NCI-H446 (cell line): ENCODE measurements around the gene APCDD1.

ENCODE experiments used
- DNase-seq, 2 experiments: peaks; one replicate each; lab custom pipeline; 2025; lab: John Stamatoyannopoulos, UW

Gene APCDD1

GRCh38 chr18:10453806-10454680, at the start of gene APCDD1:
Gene APCDD1 (plus strand): TSS chr18:10454635. CDS start chr18:10454982, 347 bp downstream.
- DNase-seq: peak in 1 of 2 experiments; percentile 50

- no peak for DNase-seq
Observed at GRCh38 chr18:10405014-10405493, 49.4 kb upstream of the APCDD1 start.

- peak; percentile 21 to 82 for DNase-seq
Observed at GRCh38 chr18:10405816-10406663, 48.4 kb upstream of the APCDD1 start.

GRCh38 chr18:10408131-10408530, 46.3 kb upstream of the APCDD1 start:
- no peak for DNase-seq

- DNase-seq: no peak
Observed at GRCh38 chr18:10409041-10409440, 45.4 kb upstream of the APCDD1 start.

GRCh38 chr18:10410472-10411308, 43.7 kb upstream of the APCDD1 start:
- no peak for DNase-seq

GRCh38 chr18:10412933-10413332, 41.5 kb upstream of the APCDD1 start:
- DNase-seq: no peak

- DNase-seq: no peak
Observed at GRCh38 chr18:10413722-10414121, 40.7 kb upstream of the APCDD1 start.

GRCh38 chr18:10414293-10414842, 40.1 kb upstream of the APCDD1 start:
- DNase-seq: no peak

GRCh38 chr18:10416065-10416464, 38.4 kb upstream of the APCDD1 start:
- no peak for DNase-seq

- DNase-seq: no peak
Observed at GRCh38 chr18:10417191-10417590, 37.2 kb upstream of the APCDD1 start.

GRCh38 chr18:10417664-10418063, 36.8 kb upstream of the APCDD1 start:
- DNase-seq: no peak

GRCh38 chr18:10418836-10419235, 35.6 kb upstream of the APCDD1 start:
- no peak for DNase-seq

GRCh38 chr18:10419420-10420103, 34.9 kb upstream of the APCDD1 start:
- no peak for DNase-seq

GRCh38 chr18:10420561-10421352, 33.7 kb upstream of the APCDD1 start:
- no peak for DNase-seq

- peak in 1 of 2 experiments; percentile 74 for DNase-seq
Observed at GRCh38 chr18:10421859-10422258, 32.6 kb upstream of the APCDD1 start.

- no peak for DNase-seq
Observed at GRCh38 chr18:10422731-10423130, 31.7 kb upstream of the APCDD1 start.

GRCh38 chr18:10424585-10425307, 29.7 kb upstream of the APCDD1 start:
- no peak for DNase-seq

GRCh38 chr18:10430677-10431076, 23.8 kb upstream of the APCDD1 start:
- no peak for DNase-seq
